Upper lobe of right lung (tissue), 1 donor: ENCODE measurements around the gene LTBP3. TPM values are rescaled to one million over a fixed set of nuclear protein-coding genes. Genes with fewer than 3 reads are reported as not detected.
"Not testable (repeated sequence)": the region's sequence is repeated elsewhere in the genome, so short reads cannot be mapped to it uniquely, and the experiment has no call there.

ENCODE experiments used
- ATAC-seq: fragments of 200-7000 bp; cut with Tn5 transposase; one replicate; pipeline ENCODE4 v1.9.1; 2020; ENCODE audit warnings: mild to moderate bottlenecking, moderate library complexity
- DNase-seq: peaks from one replicate; pipeline ENCODE4 v3.0.0-alpha.2; 2020
- H3K27ac ChIP-seq: fragments of 200-600 bp; one replicate; pipeline ENCODE4 v1.8.0; 2022
- H3K27me3 ChIP-seq: fragments of 200-600 bp; one replicate; pipeline ENCODE4 v1.8.0; 2022; ENCODE audit warnings: mild to moderate bottlenecking
- H3K36me3 ChIP-seq: fragments of 200-600 bp; one replicate; pipeline ENCODE4 v1.8.0; 2022
- H3K4me1 ChIP-seq: fragments of 200-600 bp; one replicate; pipeline ENCODE4 v1.8.0; 2022
- H3K4me3 ChIP-seq: fragments of 200-600 bp; one replicate; pipeline ENCODE4 v1.8.0; 2022; ENCODE audit warnings: mild to moderate bottlenecking
- H3K9me3 ChIP-seq: fragments of 200-600 bp; one replicate; pipeline ENCODE4 v1.8.0; 2022
- CTCF ChIP-seq: fragments of 200-600 bp; IDR thresholded peaks from one replicate; pipeline ENCODE4 v1.8.0; 2022; ENCODE audit warnings: antibody characterized with exemption
- intact Hi-C: fragments of 100-400 bp; cut with DNase I; formaldehyde crosslinking; loops from one replicate; pipeline ENCODE4 v1.11.0; 2022
- total RNA-seq: library from RNA; stranded (reverse); fragmentation: NEBNext Ultra II Directional; extraction: Animal tissue kit (Norgen Biotek cat#: 25700); gene quantifications from one replicate; pipeline ENCODE4 v1.2.1, GENCODE V29; 2021
- donor health status: DM: no; HTN: yes; CAD: no; lungs with severe emphysema.

LTBP3 gene
- total RNA-seq, 1 donor from 2014 or later, result 128 TPM

- Histone ChIP-seq H3K36me3 (no peaks in the 10 kb centered on the region), H3K27me3 (no peaks in the 10 kb centered on the region), H3K4me1 (peaks cover 49% of the 10 kb centered on the region), H3K4me3 (peak overlapping the region; percentile 66), H3K27ac (peak overlapping the region; percentile 90), H3K9me3 (no peaks in the 10 kb centered on the region)
- DNase-seq, result no peak
- ATAC-seq, result no peak
- TF ChIP-seq CTCF, result no peak
- intact Hi-C loops, result no loop called here
These were observed 13.3 kb upstream of the LTBP3 start for GRCh38 chr11:65571420-65571819.

DNA sequence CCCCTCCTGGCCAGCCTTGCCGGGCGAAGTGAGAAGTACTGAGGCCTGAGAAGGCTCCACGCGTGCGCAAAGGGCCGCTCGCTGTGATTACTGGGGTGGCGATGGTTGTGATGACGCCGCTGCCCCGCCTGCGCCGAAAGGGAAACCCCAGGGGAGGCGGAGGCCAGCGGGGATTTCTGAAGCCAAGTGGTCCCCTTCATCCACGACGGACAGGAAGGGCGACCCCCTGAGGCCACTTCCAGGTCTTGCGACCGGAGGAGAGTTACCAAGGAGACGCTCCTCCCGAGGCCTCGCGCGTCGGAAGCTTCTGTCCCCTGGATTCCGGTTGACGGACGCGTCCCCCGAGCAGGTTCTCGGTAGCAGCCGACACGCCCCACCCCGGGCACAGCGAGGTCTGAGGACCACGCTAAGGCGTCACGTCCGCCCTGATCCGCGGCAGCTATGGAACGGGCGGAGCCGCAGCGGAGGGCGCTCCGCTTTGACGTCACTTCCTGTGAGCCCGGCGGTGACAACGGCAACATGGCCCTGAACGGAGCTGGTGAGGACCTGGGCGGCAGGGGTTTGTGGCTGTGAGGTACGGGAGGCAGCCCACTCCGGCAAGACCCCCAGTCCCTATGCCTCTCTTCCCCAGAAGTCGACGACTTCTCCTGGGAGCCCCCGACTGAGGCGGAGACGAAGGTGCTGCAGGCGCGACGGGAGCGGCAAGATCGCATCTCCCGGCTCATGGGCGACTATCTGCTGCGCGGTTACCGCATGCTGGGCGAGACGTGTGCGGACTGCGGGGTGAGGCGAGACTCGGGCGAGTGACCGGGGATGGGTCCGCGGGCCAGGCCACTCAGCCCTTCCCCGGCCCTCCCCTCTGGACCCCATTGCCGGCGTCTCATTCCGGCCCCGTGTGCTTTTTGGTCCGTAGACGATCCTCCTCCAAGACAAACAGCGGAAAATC is 12.1 kb upstream of the LTBP3 start, which contains the start of gene ZNRD2:
TSS of gene ZNRD2 (plus strand) at position 505 of the 946 bp plus-strand sequence. CDS start at position 520, 15 bp downstream.
- H3K27ac ChIP-seq, result peak within 1 kb of the TSS; percentile 90
- no peaks in the 10 kb centered on the region for H3K36me3 ChIP-seq
- ATAC-seq (peak; percentile 85), DNase-seq (peak; percentile 100)
- no peaks in the 10 kb centered on the region for H3K9me3 ChIP-seq
- TF ChIP-seq CTCF, result peak; percentile 49
- H3K4me1 ChIP-seq, result peaks cover 56% of the 10 kb centered on the region
- intact Hi-C loops, result no loop called here
- H3K27me3 ChIP-seq, result no peaks in the 10 kb centered on the region
- H3K4me3 ChIP-seq, result peak within 1 kb of the TSS; percentile 66

- intact Hi-C loops, result no loop called here
- ATAC-seq (peak; percentile 4), DNase-seq (no peak)
- Histone ChIP-seq H3K4me1 (peaks cover 51% of the 10 kb centered on the region), H3K36me3 (no peaks in the 10 kb centered on the region), H3K27ac (peak overlapping the region; percentile 90), H3K27me3 (no peaks in the 10 kb centered on the region), H3K4me3 (peak overlapping the region; percentile 66), H3K9me3 (no peaks in the 10 kb centered on the region)
- no peak for TF ChIP-seq CTCF
These were observed 11.2 kb upstream of the LTBP3 start for GRCh38 chr11:65569164-65569972.

DNA sequence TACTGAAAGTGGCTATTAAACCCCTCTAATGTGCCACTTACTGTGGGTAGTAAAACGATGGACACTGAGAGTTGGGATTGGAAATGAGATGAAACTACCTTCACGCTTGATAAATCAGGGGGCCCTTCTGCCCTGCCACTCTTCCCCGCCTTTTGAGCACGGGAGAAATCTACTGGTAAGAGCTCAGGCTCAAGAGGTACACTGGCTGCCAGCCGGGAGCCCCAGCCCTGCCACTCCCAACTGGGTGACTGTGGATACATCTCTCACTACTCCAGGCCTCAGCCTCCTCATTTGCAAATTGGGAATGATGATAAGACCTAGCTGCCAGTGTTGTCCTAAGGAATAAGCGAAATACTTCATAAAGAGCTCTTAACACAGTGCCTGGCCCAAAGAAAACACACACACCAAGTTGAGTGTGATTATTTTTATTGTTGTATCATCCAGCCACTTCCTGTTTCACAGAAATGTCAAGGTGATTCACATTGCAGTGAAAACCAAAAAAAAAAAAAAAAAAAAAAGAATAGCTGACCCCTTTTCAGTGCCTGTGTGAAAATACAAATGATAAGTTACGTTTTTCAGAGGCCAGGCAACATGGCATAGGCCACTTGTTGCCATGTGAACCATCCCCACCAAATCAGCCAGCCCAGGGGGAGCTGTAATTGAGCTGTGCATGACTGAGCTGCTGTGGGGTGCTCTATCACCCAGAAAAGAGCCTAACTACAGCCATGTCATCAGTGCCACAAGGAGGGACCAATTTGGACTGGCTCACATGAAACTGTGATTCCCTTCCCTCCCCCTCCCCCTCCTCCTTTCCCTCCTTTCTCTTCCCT is 7.7 kb upstream of the LTBP3 start:
- H3K27ac ChIP-seq, result peak overlapping the region; percentile 61
- H3K4me1 ChIP-seq, result peaks cover 31% of the 10 kb centered on the region
- intact Hi-C loops, result no loop called here
- H3K27me3 ChIP-seq, result no peaks in the 10 kb centered on the region
- ATAC-seq (no peak), DNase-seq (no peak)
- no peaks in the 10 kb centered on the region for H3K36me3 ChIP-seq
- no peaks in the 10 kb centered on the region for H3K9me3 ChIP-seq
- H3K4me3 ChIP-seq, result no peak overlapping the region
- no peak for TF ChIP-seq CTCF

- H3K36me3 ChIP-seq, DNase-seq, ATAC-seq, H3K4me3 ChIP-seq, H3K27me3 ChIP-seq, H3K9me3 ChIP-seq, intact Hi-C loops: not testable (repeated sequence)
- H3K27ac ChIP-seq, result peak overlapping the region; percentile 61
- peaks cover 38% of the 10 kb centered on the region for H3K4me1 ChIP-seq
These were observed 6.9 kb upstream of the LTBP3 start for GRCh38 chr11:65564879-65565559.
